ENCODE measurements around the gene GOLGB1.
"Not testable (repeated sequence)": the region's sequence is repeated elsewhere in the genome, so short reads cannot be mapped to it uniquely, and the experiment has no call there.

GOLGB1 gene

GRCh38 chr3:121747976-121748375 is 1.6 kb downstream of the GOLGB1 start:
- no peak for DNase-seq (ENCODE audit: low read depth)

GRCh38 chr3:121743106-121743505 is 6.4 kb downstream of the GOLGB1 start:
- not testable (repeated sequence) for DNase-seq (ENCODE audit: low read depth)

- DNase-seq (ENCODE audit: low read depth): no peak
Observed at GRCh38 chr3:121740896-121741295, 8.6 kb downstream of the GOLGB1 start.

- no peak for DNase-seq (ENCODE audit: low read depth)
Observed at GRCh38 chr3:121739902-121740301, 9.6 kb downstream of the GOLGB1 start.

GRCh38 chr3:121737644-121738043 is 11.9 kb downstream of the GOLGB1 start:
- DNase-seq (ENCODE audit: low read depth): no peak

GRCh38 chr3:121736112-121736511 is 13.4 kb downstream of the GOLGB1 start:
- no peak for DNase-seq (ENCODE audit: low read depth)

GRCh38 chr3:121735047-121735696 is 14.4 kb downstream of the GOLGB1 start:
- DNase-seq (ENCODE audit: low read depth): no peak

GRCh38 chr3:121730940-121731687 is 18.4 kb downstream of the GOLGB1 start:
- no peak for DNase-seq (ENCODE audit: low read depth)

- DNase-seq (ENCODE audit: low read depth): no peak
Observed at GRCh38 chr3:121724130-121724529, 25.4 kb downstream of the GOLGB1 start.

- no peak for DNase-seq (ENCODE audit: low read depth)
Observed at GRCh38 chr3:121723485-121723884, 26.1 kb downstream of the GOLGB1 start.

GRCh38 chr3:121722411-121722810 is 27.1 kb downstream of the GOLGB1 start:
- no peak for DNase-seq (ENCODE audit: low read depth)

- DNase-seq (ENCODE audit: low read depth): no peak
Observed at GRCh38 chr3:121720163-121720562, 29.4 kb downstream of the GOLGB1 start.

- no peak for DNase-seq (ENCODE audit: low read depth)
Observed at GRCh38 chr3:121719423-121719822, 30.1 kb downstream of the GOLGB1 start.

GRCh38 chr3:121718205-121718846 is 31.2 kb downstream of the GOLGB1 start:
- DNase-seq (ENCODE audit: low read depth): no peak

GRCh38 chr3:121710347-121710746 is 39.2 kb downstream of the GOLGB1 start:
- no peak for DNase-seq (ENCODE audit: low read depth)

GRCh38 chr3:121707531-121708273 is 41.8 kb downstream of the GOLGB1 start:
- DNase-seq (ENCODE audit: low read depth): no peak

GRCh38 chr3:121705541-121705940 is 44.0 kb downstream of the GOLGB1 start:
- DNase-seq (ENCODE audit: low read depth): no peak

- DNase-seq (ENCODE audit: low read depth): no peak
Observed at GRCh38 chr3:121703973-121704372, 45.6 kb downstream of the GOLGB1 start.

- no peak for DNase-seq (ENCODE audit: low read depth)
Observed at GRCh38 chr3:121698901-121699300, 50.6 kb downstream of the GOLGB1 start.

GRCh38 chr3:121698476-121698875 is 51.1 kb downstream of the GOLGB1 start:
- DNase-seq (ENCODE audit: low read depth): no peak

- DNase-seq (ENCODE audit: low read depth): no peak
Observed at GRCh38 chr3:121696186-121696585, 53.4 kb downstream of the GOLGB1 start.

GRCh38 chr3:121692010-121692699 is 57.4 kb downstream of the GOLGB1 start:
- DNase-seq (ENCODE audit: low read depth): no peak

Data from activated T-helper 9 cell treated with anti-CD3 and anti-CD28 coated beads, Interleukin-2, amount 50 U/mL, for 16 hours (primary cell).